G401.6 (cell line): ENCODE data around the gene RAB5B.
"Not testable (repeated sequence)": the region's sequence is repeated elsewhere in the genome, so short reads cannot be mapped to it uniquely, and the experiment has no call there.

ENCODE experiments used
- FAIRE-seq: peaks from 2 replicates; lab custom pipeline; 2012; peaks lifted over from hg19 to GRCh38; lab: Jason Lieb, UNC

The RAB5B gene

GRCh38 chr12:56020423-56021184, 46.7 kb downstream of the RAB5B start, which contains the start of gene IKZF4:
Gene IKZF4, plus strand, starts transcription at chr12:56021043. Its CDS starts 451 bp downstream, at chr12:56021494.
- FAIRE-seq: no peak

DNA sequence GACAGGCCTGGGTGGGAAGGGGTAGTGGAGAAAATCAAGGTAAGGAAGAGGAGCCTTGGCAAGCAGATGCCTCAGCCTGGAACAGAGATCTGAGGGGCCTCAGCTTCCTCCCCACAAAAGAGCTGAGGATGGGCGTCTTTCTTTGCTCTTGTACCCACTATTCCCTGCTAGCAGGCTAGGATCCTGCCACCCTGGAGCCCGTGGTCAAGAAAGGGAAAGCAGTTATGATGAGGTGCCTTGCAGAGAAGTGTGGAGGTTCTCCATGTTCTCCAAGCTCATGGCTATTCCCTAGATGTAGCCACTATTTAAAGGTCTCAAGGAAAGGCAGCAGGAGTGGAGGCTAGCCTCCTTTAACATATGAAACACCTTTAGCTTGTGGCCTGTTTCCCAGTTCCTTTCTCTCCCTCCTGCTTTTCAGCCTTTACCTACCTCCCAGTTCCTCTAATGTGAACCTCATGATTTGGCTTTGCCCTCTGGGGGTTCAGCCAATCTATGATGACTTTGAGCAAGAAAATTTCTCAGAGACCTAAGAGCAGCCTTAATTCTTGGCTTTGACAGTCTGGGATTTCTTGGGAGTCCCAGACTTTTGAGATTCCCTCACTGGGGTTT, 48.1 kb downstream of the RAB5B start:
- no peak for FAIRE-seq

GRCh38 chr12:56028511-56029165, 54.8 kb downstream of the RAB5B start:
- no peak for FAIRE-seq

- no peak for FAIRE-seq
These were observed 55.3 kb downstream of the RAB5B start for GRCh38 chr12:56029166-56029519.

GRCh38 chr12:56029666-56030293, 55.9 kb downstream of the RAB5B start:
- peak; percentile 92 for FAIRE-seq

- FAIRE-seq: no peak
These were observed 58.1 kb downstream of the RAB5B start for GRCh38 chr12:56031987-56032386.

GRCh38 chr12:56034586-56035332, 60.9 kb downstream of the RAB5B start:
- FAIRE-seq: no peak

GRCh38 chr12:56037161-56037560, 63.3 kb downstream of the RAB5B start:
- no peak for FAIRE-seq

DNA sequence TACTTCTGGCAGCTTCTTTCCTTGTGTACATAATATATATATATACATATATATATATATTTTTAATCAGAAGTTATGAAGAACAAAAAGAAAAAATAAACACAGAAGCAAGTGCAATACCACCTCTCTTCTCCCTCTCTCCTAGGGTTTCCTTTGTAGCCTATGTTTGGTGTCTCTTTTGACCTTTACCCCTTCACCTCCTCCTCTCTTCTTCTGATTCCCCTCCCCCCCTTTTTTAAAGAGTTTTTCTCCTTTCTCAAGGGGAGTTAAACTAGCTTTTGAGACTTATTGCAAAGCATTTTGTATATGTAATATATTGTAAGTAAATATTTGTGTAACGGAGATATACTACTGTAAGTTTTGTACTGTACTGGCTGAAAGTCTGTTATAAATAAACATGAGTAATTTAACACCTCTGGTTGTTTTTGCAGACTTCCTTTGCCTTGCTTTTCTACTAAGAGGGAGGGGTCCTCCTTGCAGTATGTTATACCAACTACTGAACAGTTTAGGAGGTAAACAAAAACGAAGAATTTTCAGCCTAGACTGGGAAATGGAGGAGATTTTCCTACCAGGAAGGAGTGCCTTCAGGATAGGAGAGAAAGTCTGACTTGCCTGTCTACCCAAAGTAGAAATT, 64.3 kb downstream of the RAB5B start:
- no peak for FAIRE-seq

GRCh38 chr12:56040151-56040550, 66.3 kb downstream of the RAB5B start:
- no peak for FAIRE-seq

- FAIRE-seq: no peak
These were observed 67.2 kb downstream of the RAB5B start for GRCh38 chr12:56040963-56041551.

- FAIRE-seq: peak; percentile 88
These were observed 67.9 kb downstream of the RAB5B start, which contains the start of gene RPS26 for GRCh38 chr12:56041552-56042429. Gene RPS26, plus strand, starts transcription at chr12:56041918. Its CDS starts 249 bp downstream, at chr12:56042167.

GRCh38 chr12:56042430-56042813, 68.5 kb downstream of the RAB5B start:
- not testable (repeated sequence) for FAIRE-seq

DNA sequence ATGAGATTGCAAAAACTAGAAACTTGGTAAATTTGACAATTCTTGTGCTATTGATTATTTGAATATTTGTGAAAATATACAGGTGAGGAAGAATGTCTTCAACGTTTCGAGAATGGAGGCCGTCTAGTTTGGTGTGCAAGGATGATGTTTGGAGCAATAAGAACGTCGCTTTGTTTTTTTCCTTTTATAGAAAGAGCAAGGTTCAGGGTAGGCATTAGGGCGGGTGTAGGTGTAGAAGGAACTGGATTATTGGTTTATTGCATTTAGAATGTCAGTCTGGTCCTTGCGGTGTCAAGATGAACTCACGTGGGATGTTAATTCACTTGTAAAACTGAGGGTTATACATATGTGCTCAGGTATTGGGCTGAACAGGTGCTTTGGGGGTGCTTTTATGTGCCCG, 69.0 kb downstream of the RAB5B start:
- FAIRE-seq: no peak
